ENCODE measurements around the gene HES6.

Gene HES6

DNA sequence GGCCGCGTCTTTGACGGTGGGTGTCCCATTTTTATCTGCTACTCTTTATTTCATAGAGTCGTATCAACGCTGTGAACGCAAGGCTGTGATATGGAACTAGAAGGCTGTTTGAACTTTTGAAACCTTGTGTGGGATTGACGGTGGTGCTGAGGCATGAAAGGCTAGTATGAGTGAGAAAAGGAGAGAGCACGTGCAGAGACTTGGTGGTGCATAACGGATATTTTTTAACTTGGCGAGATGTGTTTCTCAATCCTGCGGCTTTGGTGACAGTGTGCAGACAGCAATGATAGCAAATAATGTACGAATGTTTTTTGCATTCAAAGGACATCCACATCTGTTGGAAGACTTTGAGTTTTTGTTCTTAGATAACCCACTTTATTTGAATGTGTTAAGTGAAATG lies 6.2 kb downstream of the HES6 start:
- Histone ChIP-seq H3K4me3 (ENCODE audit: low read depth in 1 of 2, low read length in 1 of 2) (no peak overlapping the region), H3K9me3 (no peaks in the 10 kb centered on the region), H3K4me1 (ENCODE audit: control insufficient read depth in 1 of 2, insufficient read depth in 1 of 2, low read depth in 1 of 2, low read length in 1 of 2) (peaks cover 11 to 18% of the 10 kb centered on the region in 2 experiments), H3K27me3 (peaks cover 47% of the 10 kb centered on the region), H3K27ac (no peak overlapping the region), H3K36me3 (no peaks in the 10 kb centered on the region)
- TF ChIP-seq, protein P1, sequence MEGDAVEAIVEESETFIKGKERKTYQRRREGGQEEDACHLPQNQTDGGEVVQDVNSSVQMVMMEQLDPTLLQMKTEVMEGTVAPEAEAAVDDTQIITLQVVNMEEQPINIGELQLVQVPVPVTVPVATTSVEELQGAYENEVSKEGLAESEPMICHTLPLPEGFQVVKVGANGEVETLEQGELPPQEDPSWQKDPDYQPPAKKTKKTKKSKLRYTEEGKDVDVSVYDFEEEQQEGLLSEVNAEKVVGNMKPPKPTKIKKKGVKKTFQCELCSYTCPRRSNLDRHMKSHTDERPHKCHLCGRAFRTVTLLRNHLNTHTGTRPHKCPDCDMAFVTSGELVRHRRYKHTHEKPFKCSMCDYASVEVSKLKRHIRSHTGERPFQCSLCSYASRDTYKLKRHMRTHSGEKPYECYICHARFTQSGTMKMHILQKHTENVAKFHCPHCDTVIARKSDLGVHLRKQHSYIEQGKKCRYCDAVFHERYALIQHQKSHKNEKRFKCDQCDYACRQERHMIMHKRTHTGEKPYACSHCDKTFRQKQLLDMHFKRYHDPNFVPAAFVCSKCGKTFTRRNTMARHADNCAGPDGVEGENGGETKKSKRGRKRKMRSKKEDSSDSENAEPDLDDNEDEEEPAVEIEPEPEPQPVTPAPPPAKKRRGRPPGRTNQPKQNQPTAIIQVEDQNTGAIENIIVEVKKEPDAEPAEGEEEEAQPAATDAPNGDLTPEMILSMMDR (IDR thresholded peaks at IDR 0.05) = no peak

DNA sequence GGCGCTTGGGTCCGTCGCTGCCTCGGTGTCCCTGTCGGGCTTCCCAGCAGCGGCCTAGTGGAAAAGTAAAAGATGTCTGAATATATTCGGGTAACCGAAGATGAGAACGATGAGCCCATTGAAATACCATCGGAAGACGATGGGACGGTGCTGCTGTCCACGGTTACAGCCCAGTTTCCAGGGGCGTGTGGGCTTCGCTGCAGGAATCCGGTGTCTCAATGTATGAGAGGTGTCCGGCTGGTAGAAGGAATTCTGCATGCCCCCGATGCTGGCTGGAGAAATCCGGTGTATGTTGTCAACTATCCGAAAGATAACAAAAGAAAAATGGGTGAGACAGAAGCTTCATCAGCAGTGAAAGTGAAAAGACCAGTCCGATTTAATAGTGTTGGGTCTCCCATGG lies 8.0 kb downstream of the HES6 start:
- Histone ChIP-seq H3K9me3 (no peaks in the 10 kb centered on the region), H3K4me1 (ENCODE audit: control insufficient read depth in 1 of 2, insufficient read depth in 1 of 2, low read depth in 1 of 2, low read length in 1 of 2) (peaks cover 11 to 18% of the 10 kb centered on the region in 2 experiments), H3K4me3 (ENCODE audit: low read depth in 1 of 2, low read length in 1 of 2) (peak overlapping the region; percentile 64 to 85), H3K36me3 (no peaks in the 10 kb centered on the region), H3K27me3 (peaks cover 28% of the 10 kb centered on the region), H3K27ac (no peak overlapping the region)
- TF ChIP-seq, protein P1 (IDR thresholded peaks at IDR 0.05) = no peak

GRCh38 chr2:238231251-238231793 lies 8.5 kb downstream of the HES6 start:
- TF ChIP-seq, protein P1 (IDR thresholded peaks at IDR 0.05) = no peak
- H3K36me3 ChIP-seq = peaks cover 1% of the 10 kb centered on the region
- H3K4me1 ChIP-seq (ENCODE audit: control insufficient read depth in 1 of 2, insufficient read depth in 1 of 2, low read depth in 1 of 2, low read length in 1 of 2) = peaks cover 11 to 18% of the 10 kb centered on the region in 2 experiments
- H3K4me3 ChIP-seq (ENCODE audit: low read depth in 1 of 2, low read length in 1 of 2) = peak overlapping the region; percentile 64 to 85
- peaks cover 24% of the 10 kb centered on the region for H3K27me3 ChIP-seq
- H3K27ac ChIP-seq = peak overlapping the region; percentile 57
- no peaks in the 10 kb centered on the region for H3K9me3 ChIP-seq

- peaks cover 6% of the 10 kb centered on the region for H3K36me3 ChIP-seq
- H3K4me3 ChIP-seq (ENCODE audit: low read depth in 1 of 2, low read length in 1 of 2) = peak overlapping the region; percentile 64 to 85
- TF ChIP-seq, protein P1 (IDR thresholded peaks at IDR 0.05) = no peak
- H3K27ac ChIP-seq = no peak overlapping the region
- peaks cover 17% of the 10 kb centered on the region for H3K27me3 ChIP-seq
- H3K4me1 ChIP-seq (ENCODE audit: control insufficient read depth in 1 of 2, insufficient read depth in 1 of 2, low read depth in 1 of 2, low read length in 1 of 2) = peaks cover 11 to 18% of the 10 kb centered on the region in 2 experiments
- no peaks in the 10 kb centered on the region for H3K9me3 ChIP-seq
These were observed 9.1 kb downstream of the HES6 start for GRCh38 chr2:238230699-238231098.

- TF ChIP-seq, protein P1 (IDR thresholded peaks at IDR 0.05) = no peak
- Histone ChIP-seq H3K4me1 (ENCODE audit: control insufficient read depth in 1 of 2, insufficient read depth in 1 of 2, low read depth in 1 of 2, low read length in 1 of 2) (peaks cover 8 to 15% of the 10 kb centered on the region in 2 experiments), H3K27ac (no peak overlapping the region), H3K9me3 (no peaks in the 10 kb centered on the region), H3K4me3 (ENCODE audit: low read depth in 1 of 2, low read length in 1 of 2) (no peak overlapping the region), H3K36me3 (peaks cover 15% of the 10 kb centered on the region), H3K27me3 (peaks cover 2% of the 10 kb centered on the region)
These were observed 11.1 kb downstream of the HES6 start for GRCh38 chr2:238228700-238229099.
